Measurements from ENCODE around the gene GALM.
"Not testable (repeated sequence)": the region's sequence is repeated elsewhere in the genome, so short reads cannot be mapped to it uniquely, and the experiment has no call there.

Gene GALM

DNA sequence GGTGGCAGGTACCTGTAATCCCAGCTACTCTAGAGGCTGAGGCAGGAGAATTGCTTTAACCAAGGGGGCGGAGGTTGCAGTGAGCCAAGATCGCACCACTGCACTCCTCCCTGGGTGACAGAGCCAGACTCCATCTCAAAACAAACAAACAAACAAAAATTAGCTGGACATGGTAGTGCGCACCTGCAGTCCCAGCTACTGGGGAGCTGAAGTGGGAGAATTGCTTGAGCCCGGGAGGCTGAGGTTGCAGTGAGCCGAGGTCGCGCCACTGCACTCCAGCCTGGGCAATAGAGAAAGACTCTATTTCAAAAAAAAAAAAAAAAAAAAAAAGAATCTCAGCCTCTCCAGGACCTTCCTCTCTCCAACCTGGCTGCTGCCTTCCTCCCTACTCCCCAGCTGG is 65.2 kb downstream of the GALM start:
- H3K27me3 Mint-ChIP-seq, result no peaks in the 10 kb centered on the region
- no peaks in the 10 kb centered on the region for H3K9me3 Mint-ChIP-seq
- DNase-seq (no peak), ATAC-seq (no peak)
- H3K4me1 Mint-ChIP-seq, result peaks cover 6% of the 10 kb centered on the region
- no peak overlapping the region for H3K4me3 Mint-ChIP-seq
- H3K27ac Mint-ChIP-seq, result peak overlapping the region in 1 of 2 donors; percentile 84

DNA sequence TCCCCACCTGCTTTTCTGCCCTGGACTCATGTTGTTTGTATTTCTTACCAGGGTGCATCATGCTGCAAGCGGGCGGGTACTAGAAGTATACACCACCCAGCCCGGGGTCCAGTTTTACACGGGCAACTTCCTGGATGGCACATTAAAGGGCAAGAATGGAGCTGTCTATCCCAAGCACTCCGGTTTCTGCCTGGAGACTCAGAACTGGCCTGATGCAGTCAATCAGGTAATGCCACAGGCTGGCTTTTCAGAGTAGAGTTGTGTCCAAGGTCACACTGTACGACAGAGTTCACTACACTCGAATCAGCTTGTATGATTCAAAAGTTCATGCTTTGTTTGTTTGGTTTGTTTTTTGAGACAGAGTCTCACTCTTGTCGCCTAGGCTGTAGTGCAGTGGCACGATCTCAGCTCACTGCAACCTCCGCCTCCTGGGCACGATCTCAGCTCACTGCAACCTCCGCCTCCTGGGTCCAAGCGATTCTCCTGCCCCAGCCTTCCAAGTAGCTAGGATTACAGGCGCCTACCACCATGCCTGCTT is 65.8 kb downstream of the GALM start:
- no peaks in the 10 kb centered on the region for H3K9me3 Mint-ChIP-seq
- no peak overlapping the region for H3K4me3 Mint-ChIP-seq
- H3K27ac Mint-ChIP-seq, result peak overlapping the region in 1 of 2 donors; percentile 21

DNA sequence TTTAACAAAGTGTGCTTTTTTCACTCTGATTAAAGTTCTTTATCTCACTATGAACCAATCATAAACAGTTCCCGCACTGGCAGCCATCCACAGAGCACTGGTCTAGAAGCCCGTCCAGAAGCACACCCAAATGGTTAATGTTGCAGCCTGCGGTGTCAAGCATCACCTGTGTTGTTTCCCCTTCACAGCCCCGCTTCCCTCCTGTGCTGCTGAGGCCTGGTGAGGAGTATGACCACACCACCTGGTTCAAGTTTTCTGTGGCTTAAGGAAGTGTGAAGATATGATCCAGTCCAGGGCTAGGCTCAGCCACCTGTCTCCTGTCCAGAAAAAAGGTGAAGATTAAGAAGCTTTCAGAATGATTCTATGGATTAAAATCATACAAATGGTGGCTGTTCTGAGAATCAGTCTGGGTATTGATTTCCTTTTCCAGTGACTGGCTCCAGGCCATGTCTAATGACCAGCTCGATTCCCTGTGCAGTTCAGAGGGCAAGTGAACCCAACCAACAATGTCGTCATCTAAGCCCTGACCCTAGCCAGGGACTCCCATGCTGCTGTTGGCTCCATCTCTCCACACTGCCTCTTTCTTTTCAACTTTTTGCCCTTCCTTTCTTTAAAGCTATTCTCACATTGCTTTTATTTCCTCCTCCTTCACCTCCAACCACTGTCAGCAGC is 67.5 kb downstream of the GALM start:
- ATAC-seq, result no peak
- Mint-ChIP-seq H3K9me3 (no peaks in the 10 kb centered on the region), H3K4me3 (no peak overlapping the region), H3K4me1 (peaks cover 14% of the 10 kb centered on the region), H3K27me3 (no peaks in the 10 kb centered on the region), H3K27ac (no peak overlapping the region)
- no peak for DNase-seq

More for the DNA sequence above, 65.8 kb downstream of the GALM start:
- ATAC-seq (no peak), DNase-seq (no peak)
- Mint-ChIP-seq H3K4me1 (peaks cover 6% of the 10 kb centered on the region), H3K27me3 (no peaks in the 10 kb centered on the region)

DNA sequence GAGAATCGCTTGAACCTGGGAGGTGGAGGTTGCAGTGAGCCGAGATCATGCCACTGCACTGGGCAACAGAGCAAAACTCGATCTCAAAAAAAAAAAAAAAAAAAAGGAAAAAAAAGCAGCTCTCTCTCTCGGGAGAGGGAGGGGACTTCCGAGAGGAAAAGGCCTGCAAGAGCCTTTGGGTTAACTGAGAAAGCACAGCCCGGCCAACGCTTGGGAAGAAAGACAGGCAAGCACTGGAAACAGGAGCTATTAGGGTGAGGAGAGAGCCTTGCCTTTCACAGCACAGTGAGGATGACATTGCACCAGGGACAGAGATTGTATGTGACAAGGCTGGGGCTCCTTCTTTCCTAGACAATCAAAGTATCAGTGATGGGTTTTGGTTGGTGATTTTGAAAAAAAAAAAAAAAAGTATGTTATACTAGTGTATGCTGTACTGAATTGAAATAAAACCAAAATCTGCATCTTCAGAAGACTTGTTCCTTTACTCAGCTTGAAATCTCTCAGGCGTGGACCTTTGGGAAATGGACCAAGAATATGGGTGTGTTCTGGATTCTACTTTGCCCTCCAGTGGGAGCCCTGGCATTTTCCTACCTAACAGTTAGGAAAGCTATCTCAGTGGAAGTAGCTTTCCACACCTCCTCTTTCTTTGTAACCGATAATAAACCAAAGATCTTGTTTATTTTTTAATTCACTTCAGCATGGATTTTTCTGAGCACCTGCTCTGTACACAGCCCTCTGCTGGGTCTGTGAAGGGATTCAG is 68.6 kb downstream of the GALM start:
- Mint-ChIP-seq H3K9me3 (peaks cover 0 to 7% of the 10 kb centered on the region in 2 donors), H3K4me1 (peaks cover 14% of the 10 kb centered on the region), H3K27ac (peak overlapping the region; percentile 12 to 81), H3K27me3 (no peaks in the 10 kb centered on the region), H3K4me3 (no peak overlapping the region)
- DNase-seq (no peak), ATAC-seq (no peak)

DNA sequence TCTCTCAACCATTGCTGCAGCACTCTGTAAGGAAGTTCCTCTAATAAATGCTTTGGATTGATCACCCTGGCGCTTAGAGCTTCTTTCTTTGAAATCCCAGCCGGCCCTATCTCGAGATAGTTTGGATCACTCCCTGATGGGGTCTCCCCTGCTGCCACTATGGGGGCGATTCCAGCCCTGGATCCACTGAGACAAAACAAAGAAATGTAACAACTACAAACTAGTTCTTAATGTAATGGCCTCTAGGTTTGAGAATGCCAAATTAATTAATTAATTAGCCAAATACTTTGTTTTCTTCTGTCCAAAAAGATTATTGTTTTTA is 70.0 kb downstream of the GALM start:
- no peak overlapping the region for H3K4me3 Mint-ChIP-seq
- ATAC-seq (no peak), DNase-seq (no peak)
- H3K27ac Mint-ChIP-seq, result peak overlapping the region; percentile 13 to 82
- peaks cover 23% of the 10 kb centered on the region for H3K4me1 Mint-ChIP-seq
- no peaks in the 10 kb centered on the region for H3K27me3 Mint-ChIP-seq
- H3K9me3 Mint-ChIP-seq, result peaks cover 0 to 12% of the 10 kb centered on the region in 2 donors

DNA sequence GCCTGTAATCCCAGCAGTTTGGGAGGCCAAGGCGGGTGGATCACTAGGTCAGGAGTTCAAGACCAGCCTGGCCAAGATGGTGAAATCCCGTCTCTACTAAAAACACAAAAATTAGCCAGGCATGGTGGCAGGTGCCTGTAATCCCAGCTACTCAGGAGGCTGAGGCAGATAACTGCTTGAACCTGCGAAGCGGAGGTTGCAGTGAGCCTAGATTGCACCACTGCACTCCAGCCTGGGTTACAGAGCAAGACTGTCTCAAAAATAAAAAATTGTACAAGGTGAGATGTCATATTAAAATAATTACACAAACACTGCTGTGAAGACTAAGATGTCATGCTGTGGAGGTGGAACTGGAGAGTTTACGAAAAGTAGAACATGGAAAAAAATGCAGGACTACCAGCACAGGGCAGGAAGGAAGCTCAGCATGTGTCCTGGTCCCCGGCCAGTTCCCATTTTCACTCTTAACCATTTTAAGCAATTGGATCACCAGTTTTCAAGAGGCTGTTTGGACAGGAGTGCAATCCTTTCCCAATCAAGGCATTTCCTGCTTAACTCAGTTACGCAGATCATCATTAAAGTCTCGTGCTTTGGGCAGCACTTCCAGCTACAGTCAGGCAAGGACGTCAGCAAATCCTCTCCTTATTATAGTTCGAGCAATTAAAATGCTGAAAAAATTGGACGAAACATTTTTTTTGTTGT is 71.2 kb downstream of the GALM start:
- H3K4me1 Mint-ChIP-seq, result peaks cover 33% of the 10 kb centered on the region
- not testable (repeated sequence) for ATAC-seq, DNase-seq

DNA sequence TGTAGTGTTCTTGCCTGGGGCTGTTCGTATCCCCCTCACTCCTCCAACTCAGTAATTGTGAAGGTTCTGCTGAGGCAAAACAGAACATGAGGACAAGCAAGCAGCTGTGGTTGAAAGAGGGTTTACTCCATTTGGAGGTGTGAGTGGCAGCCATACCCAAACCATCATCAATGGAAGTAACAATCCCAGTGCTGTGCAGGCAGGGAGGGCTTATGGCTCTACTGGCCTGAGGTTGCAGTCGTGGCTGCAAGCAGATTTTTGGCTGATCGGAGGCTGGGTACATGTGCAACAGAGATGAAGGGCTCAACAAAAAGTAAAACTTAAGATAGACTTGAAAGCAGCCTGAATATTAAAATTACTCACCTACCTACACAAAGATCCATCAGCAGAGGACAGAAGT is 72.0 kb downstream of the GALM start:
- no peak for DNase-seq
- Mint-ChIP-seq H3K27ac (peak overlapping the region; percentile 38 to 58), H3K4me1 (peaks cover 33% of the 10 kb centered on the region), H3K9me3 (peaks cover 0 to 12% of the 10 kb centered on the region in 2 donors), H3K27me3 (no peaks in the 10 kb centered on the region), H3K4me3 (no peak overlapping the region)
- ATAC-seq, result no peak

More for the DNA sequence above, 71.2 kb downstream of the GALM start:
- peaks cover 0 to 12% of the 10 kb centered on the region in 2 donors for H3K9me3 Mint-ChIP-seq
- H3K4me3 Mint-ChIP-seq, H3K27me3 Mint-ChIP-seq: not testable (repeated sequence)
- H3K27ac Mint-ChIP-seq, result peak overlapping the region in 1 of 2 donors; percentile 80

DNA sequence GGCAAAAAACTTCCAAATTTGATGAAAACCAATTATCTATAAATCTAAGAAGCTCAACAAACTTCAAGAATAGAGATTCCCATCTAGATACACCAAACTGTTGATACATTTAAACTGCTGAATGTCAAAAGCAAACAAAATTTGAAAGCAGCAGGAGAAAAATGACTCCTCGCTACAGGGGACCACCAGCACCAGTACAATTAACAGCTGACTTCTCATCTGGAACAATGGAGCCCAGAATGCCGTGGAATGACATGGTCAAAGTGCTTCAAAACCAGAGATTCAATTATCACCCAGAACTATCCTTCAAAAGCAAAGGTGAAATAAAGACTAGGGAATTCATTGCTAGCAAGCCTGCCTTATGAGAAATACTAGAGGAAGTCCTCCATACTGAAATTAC is 73.6 kb downstream of the GALM start:
- ATAC-seq (no peak), DNase-seq (no peak)
- H3K4me1 Mint-ChIP-seq, result peaks cover 45% of the 10 kb centered on the region
- no peaks in the 10 kb centered on the region for H3K27me3 Mint-ChIP-seq
- peaks cover 0 to 12% of the 10 kb centered on the region in 2 donors for H3K9me3 Mint-ChIP-seq
- H3K27ac Mint-ChIP-seq, result no peak overlapping the region
- no peak overlapping the region for H3K4me3 Mint-ChIP-seq

DNA sequence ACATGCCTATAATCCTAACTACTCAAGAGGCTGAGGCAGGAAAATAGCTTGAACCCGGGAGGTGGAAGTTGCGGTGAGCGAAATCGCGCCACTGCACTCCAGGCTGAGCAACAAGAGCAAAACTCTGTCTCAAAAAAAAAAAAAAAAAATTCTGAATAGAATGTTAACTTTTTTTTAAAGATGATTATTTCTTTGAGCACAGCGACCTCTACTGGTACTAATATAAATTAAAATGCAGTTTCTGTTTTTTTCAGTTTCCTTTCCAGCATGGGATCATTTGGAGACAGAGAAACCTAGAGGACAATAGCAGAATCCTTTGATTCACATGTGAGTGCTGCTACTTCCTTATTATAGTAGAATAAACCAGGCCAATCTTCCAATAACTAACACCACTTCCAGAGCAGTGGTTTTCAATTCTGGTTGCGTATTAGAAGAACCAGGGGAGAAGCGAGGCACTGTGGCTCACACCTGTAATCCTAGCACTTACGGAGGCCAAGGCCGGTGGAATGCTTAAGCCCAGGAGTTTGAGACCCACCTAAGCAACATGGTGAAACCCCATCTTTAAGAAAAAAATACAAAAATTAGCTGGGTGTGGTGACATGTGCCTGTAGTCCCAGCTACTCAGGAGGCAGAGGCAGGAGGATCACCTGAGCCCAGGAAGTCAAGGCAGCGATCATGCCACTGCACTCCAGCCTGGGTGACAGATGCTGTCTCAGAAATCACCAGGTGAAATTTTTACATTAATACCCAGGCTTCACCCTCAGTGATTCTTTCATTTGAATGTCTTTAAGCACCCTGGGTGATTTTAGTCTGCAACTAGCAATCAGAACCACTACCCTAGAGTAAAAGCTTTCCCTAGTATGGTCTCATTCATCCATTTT is 75.2 kb downstream of the GALM start:
- Mint-ChIP-seq H3K4me3 (no peak overlapping the region), H3K4me1 (peaks cover 61% of the 10 kb centered on the region), H3K27ac (peak overlapping the region; percentile 70 to 87), H3K9me3 (peaks cover 0 to 12% of the 10 kb centered on the region in 2 donors), H3K27me3 (no peaks in the 10 kb centered on the region)
- DNase-seq (no peak), ATAC-seq (peak; percentile 36)

DNA sequence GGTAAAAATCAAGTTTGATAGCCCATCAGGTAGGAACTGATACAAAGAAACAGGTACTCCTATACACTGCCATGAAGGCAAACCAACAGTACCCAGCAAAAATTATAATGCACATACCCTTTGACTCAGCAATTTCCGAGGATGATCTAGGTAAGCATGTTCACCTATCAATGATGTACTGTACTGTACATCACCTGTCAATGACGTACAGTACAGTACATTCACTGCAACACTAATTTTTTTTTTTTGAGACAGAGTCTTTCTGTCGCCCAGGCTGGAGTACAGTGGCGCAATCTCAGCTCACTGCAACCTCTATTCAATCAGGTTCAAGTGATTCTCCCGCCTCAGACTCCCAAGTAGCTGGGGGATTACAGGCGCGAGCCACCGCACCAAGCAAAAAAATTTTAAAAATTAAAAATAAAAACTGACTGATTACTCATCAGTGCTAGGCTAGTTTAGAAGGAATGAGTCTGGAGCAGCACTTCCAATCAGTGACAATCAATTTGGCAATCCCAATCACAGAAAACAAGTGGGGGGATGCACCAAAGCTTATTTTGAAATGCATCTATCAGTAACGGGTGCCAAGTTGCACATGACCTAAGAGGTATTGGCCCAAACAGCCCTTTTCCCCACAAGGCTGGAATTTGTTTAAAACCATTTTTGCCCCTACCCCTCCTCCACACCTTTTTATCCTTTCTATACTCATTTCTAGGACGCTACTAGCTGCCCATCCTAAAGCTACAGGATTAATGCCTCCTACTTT is 77.1 kb downstream of the GALM start:
- H3K27me3 Mint-ChIP-seq, result no peaks in the 10 kb centered on the region
- no peak for DNase-seq
- H3K27ac Mint-ChIP-seq, result no peak overlapping the region
- peaks cover 76% of the 10 kb centered on the region for H3K4me1 Mint-ChIP-seq
- H3K9me3 Mint-ChIP-seq, result peaks cover 0 to 12% of the 10 kb centered on the region in 2 donors
- H3K4me3 Mint-ChIP-seq, result no peak overlapping the region
- ATAC-seq, result peak; percentile 26

DNA sequence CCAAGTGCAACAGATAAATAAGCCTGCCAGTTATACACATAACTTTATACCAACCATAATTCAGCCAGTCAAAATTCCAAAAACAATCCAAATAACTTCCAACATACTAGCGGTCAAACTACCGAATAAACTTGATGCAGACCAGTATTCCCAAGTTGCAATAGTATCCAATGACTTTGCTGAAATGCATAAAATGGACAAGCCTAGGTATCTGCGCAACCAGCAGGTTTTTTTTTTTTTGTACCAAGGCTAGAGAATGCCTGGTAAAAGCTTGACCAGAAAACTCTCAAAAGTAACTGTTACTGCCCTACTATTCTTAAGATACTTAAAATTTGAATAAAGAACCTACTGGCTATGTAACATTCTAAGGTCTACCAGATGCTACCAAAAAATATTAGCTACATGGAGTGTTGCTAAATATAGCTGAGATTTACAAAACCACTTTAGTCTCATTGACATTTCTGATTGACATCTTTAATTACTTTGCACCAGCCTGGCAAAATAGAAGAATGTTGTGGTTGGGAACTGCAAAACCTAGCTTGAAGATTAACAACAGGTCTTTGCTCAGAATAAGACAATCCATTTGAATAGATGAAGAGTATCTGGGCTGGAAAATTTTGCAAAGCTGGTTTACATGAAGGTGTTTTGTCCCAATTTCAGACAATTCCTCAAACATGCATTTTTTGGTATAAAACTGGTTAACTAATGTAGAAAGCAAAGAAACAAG is 77.9 kb downstream of the GALM start:
- Mint-ChIP-seq H3K27me3 (no peaks in the 10 kb centered on the region), H3K27ac (peak overlapping the region; percentile 22 to 67), H3K4me1 (peaks cover 80% of the 10 kb centered on the region), H3K4me3 (no peak overlapping the region), H3K9me3 (peaks cover 0 to 11% of the 10 kb centered on the region in 2 donors)
- DNase-seq, result no peak
- ATAC-seq, result no peak

DNA sequence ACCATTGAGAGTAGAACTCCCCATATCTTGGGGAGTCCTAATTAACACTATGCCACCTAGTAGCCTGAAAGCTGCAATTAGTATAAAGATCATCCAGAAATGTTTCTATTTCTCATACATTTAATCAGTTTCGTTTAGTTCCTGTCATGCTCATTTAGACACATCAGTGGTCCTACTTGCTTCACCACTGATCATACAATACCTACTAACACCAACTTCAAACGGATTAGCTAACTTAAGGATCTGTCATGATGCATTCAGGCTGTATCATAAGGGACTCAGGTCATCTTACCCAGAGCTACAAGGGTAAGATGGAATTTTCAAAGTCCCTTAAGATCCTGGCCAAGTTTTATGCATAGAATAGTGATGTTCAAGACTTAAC is 78.5 kb downstream of the GALM start:
- peak overlapping the region in 1 of 2 donors; percentile 24 for H3K4me3 Mint-ChIP-seq
- no peak for DNase-seq
- peak; percentile 22 for ATAC-seq
- peak overlapping the region; percentile 22 to 67 for H3K27ac Mint-ChIP-seq
- H3K4me1 Mint-ChIP-seq, result peaks cover 81% of the 10 kb centered on the region
- peaks cover 0 to 6% of the 10 kb centered on the region in 2 donors for H3K9me3 Mint-ChIP-seq
- no peaks in the 10 kb centered on the region for H3K27me3 Mint-ChIP-seq

DNA sequence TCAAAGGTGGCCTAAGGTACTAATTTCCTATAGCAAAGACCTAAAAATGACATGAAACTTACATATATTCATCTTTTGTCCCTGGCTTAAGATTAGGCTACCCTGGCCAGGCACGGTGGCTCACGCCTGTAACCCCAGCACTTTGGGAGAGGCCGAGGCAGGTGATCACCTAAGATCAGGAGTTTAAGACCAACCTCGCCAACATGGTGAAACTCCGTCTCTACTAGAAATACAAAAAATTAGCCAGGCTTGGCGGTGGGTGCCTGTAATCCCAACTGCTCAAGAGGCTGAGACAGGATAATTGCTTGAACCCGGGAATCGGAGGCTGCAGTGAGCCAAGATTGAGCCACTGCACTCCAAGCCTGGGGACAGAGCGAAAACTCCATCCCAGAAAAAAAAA is 79.4 kb downstream of the GALM start:
- no peak for ATAC-seq
- peaks cover 81% of the 10 kb centered on the region for H3K4me1 Mint-ChIP-seq

DNA sequence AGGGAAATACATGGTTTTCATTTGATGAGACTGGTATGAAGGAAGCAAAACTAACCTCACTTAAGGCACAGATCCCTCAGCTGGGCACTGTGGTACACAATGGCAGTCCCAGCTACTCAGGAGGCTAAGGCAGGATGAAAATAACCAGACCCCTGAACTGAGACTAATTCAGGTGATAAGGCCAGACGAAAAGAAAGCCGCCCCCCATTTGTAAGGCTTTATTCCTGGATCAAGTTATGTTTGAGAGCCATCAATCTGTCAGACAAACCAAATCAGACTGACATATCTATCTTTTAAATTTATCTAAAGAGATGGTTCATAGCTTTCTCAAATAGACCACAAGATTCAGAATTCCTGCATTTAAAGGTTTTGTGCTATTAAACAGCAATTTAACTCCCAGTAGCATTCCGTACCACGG is 81.1 kb downstream of the GALM start:
- peak overlapping the region; percentile 68 to 96 for H3K4me3 Mint-ChIP-seq
- H3K27ac Mint-ChIP-seq, result peak overlapping the region; percentile 28 to 91
- DNase-seq (no peak), ATAC-seq (no peak)
- H3K9me3 Mint-ChIP-seq, result no peaks in the 10 kb centered on the region
- no peaks in the 10 kb centered on the region for H3K27me3 Mint-ChIP-seq
- H3K4me1 Mint-ChIP-seq, result peaks cover 84% of the 10 kb centered on the region

More for the DNA sequence above, 79.4 kb downstream of the GALM start:
- H3K27me3 Mint-ChIP-seq, result no peaks in the 10 kb centered on the region
- DNase-seq, result no peak
- H3K27ac Mint-ChIP-seq, result peak overlapping the region; percentile 52 to 63
- peak overlapping the region; percentile 12 to 46 for H3K4me3 Mint-ChIP-seq
- no peaks in the 10 kb centered on the region for H3K9me3 Mint-ChIP-seq
